PC-3 (cell line): ENCODE data around the gene RYK. TPM values are rescaled to one million over a fixed set of nuclear protein-coding genes. Genes with fewer than 3 reads are reported as not detected.

Source experiments
- ATAC-seq: fragments of 200-7000 bp; cut with Tn5 transposase; 2 replicates; pipeline ENCODE4 v1.9.1; 2020; ENCODE audit warnings: mild to moderate bottlenecking, moderate library complexity
- BruUV-seq: library from RNA; stranded (reverse); fragments of 400-500 nt; replicated peaks from 2 replicates; lab custom pipeline; 2021; lab: Mats Ljungman, UMichigan
- CTCF ChIA-PET: fragments of 300-600 bp; sonication (Branson Sonifier 250); formaldehyde crosslinking; loops from one replicate; lab custom pipeline; 2022; ENCODE audit warnings: antibody characterized with exemption; lab: Charles Lee
- POLR2A ChIA-PET: fragments of 300-600 bp; sonication (Branson Sonifier 250); formaldehyde crosslinking; loops from one replicate; lab custom pipeline; 2022; ENCODE audit warnings: antibody characterized with exemption; ENCODE audit not compliant: unreplicated experiment; lab: Charles Lee
- DNase-seq: peaks from one replicate; pipeline ENCODE4 v3.0.0-alpha.2; 2015
- H2AFZ ChIP-seq: fragments of 300-600 bp; sonication (generic); 2 replicates; pipeline ENCODE4 v1.6.0; 2016; ENCODE audit warnings: antibody characterized with exemption, low read length
- H3F3A ChIP-seq: fragments of 300-600 bp; sonication (generic); one replicate; pipeline ENCODE4 v1.6.0; 2017; ENCODE audit warnings: antibody characterized with exemption, low read length, control low read depth, mild to moderate bottlenecking; ENCODE audit not compliant: unreplicated experiment
- H3K27ac ChIP-seq: fragments of 300-600 bp; sonication (generic); 2 replicates; pipeline ENCODE4 v1.5.1; 2016; ENCODE audit warnings: mild to moderate bottlenecking, low read length
- H3K27me3 ChIP-seq: fragments of 300-600 bp; sonication (generic); 2 replicates; pipeline ENCODE4 v1.6.1; 2016; ENCODE audit warnings: low read length, mixed read lengths
- H3K36me3 ChIP-seq: fragments of 300-600 bp; sonication (generic); 2 replicates; pipeline ENCODE4 v1.6.1; 2016; ENCODE audit warnings: low read depth, mixed run types, low read length, mixed read lengths
- H3K4me1 ChIP-seq: fragments of 300-600 bp; sonication (generic); 2 replicates; pipeline ENCODE4 v1.5.1; 2016; ENCODE audit warnings: low read length; ENCODE audit not compliant: insufficient read depth
- H3K4me2 ChIP-seq: fragments of 300-600 bp; sonication (generic); 2 replicates; pipeline ENCODE4 v1.6.0; 2016; ENCODE audit warnings: low read length
- H3K4me3 ChIP-seq: fragments of 300-600 bp; sonication (generic); 2 replicates; pipeline ENCODE4 v1.5.1; 2016; ENCODE audit warnings: mild to moderate bottlenecking, low read length, mixed read lengths
- H3K79me2 ChIP-seq: fragments of 300-600 bp; sonication (generic); 2 replicates; pipeline ENCODE4 v1.6.1; 2017; ENCODE audit warnings: low read length, mixed read lengths
- H3K9ac ChIP-seq: fragments of 300-600 bp; sonication (generic); 2 replicates; pipeline ENCODE4 v1.6.0; 2016; ENCODE audit warnings: mild to moderate bottlenecking, low read length
- H3K9me2 ChIP-seq: fragments of 300-600 bp; sonication (generic); replicated peaks from 2 replicates; pipeline ENCODE4 v1.6.1; 2016; ENCODE audit warnings: mixed run types, low read length, mixed read lengths
- H3K9me3 ChIP-seq: fragments of 300-600 bp; sonication (generic); 2 replicates; pipeline ENCODE4 v1.6.1; 2016; ENCODE audit warnings: low read length, mixed read lengths
- H4K20me1 ChIP-seq: fragments of 300-600 bp; sonication (generic); 2 replicates; pipeline ENCODE4 v1.6.1; 2016; ENCODE audit warnings: low read length, mixed read lengths
- CTCF ChIP-seq: fragments of 300-600 bp; sonication (generic); conservative IDR thresholded peaks from 2 replicates; pipeline ENCODE4 v1.5.1; 2017; ENCODE audit warnings: antibody characterized with exemption, low read depth, mild to moderate bottlenecking, low read length
- EZH2 ChIP-seq: fragments of 300-600 bp; sonication (generic); IDR thresholded peaks from one replicate; pipeline ENCODE4 v1.6.1; 2017; ENCODE audit warnings: antibody characterized with exemption, mild to moderate bottlenecking, low read length; ENCODE audit not compliant: unreplicated experiment
- EZH2phosphoT487 ChIP-seq: fragments of 300-600 bp; sonication (generic); IDR thresholded peaks from 2 replicates; pipeline ENCODE4 v1.6.1; 2018; ENCODE audit warnings: mild to moderate bottlenecking, antibody characterized with exemption, low read length, borderline replicate concordance
- intact Hi-C: fragments of 100-400 bp; cut with micrococcal nuclease; formaldehyde crosslinking; loops from 2 replicates; pipeline ENCODE4 v1.9.0; 2023
- total RNA-seq: library from RNA; depleted of rRNA; stranded (reverse); fragments of >200 nt; gene quantifications from 2 replicates; pipeline ENCODE4 v1.2.3, GENCODE V29; 2014

Gene RYK
- total RNA-seq, 1 experiment from 2014 or later, result 47.2 TPM

GRCh38 chr3:134287512-134287911 is 36.9 kb upstream of the RYK start:
- no peak overlapping the region for H2AFZ ChIP-seq
- no peaks in the 10 kb centered on the region for H4K20me1 ChIP-seq
- intact Hi-C loops, result no loop called here
- POLR2A ChIA-PET, result no interaction called here
- no peaks in the 10 kb centered on the region for H3F3A ChIP-seq
- no peaks in the 10 kb centered on the region for H3K9me2 ChIP-seq
- ATAC-seq (no peak), DNase-seq (no peak)
- no TSS peak for BruUV-seq
- no peak overlapping the region for H3K4me3 ChIP-seq
- H3K79me2 ChIP-seq, result no peaks in the 10 kb centered on the region
- H3K36me3 ChIP-seq, result no peaks in the 10 kb centered on the region
- no peak overlapping the region for H3K4me2 ChIP-seq
- no peak for TF ChIP-seq EZH2phosphoT487
- TF ChIP-seq CTCF, result no peak
- TF ChIP-seq EZH2, result no peak
- H3K4me1 ChIP-seq, result no peaks in the 10 kb centered on the region
- no peak overlapping the region for H3K27ac ChIP-seq
- no peaks in the 10 kb centered on the region for H3K27me3 ChIP-seq
- no peak overlapping the region for H3K9ac ChIP-seq
- H3K9me3 ChIP-seq, result no peaks in the 10 kb centered on the region
- CTCF ChIA-PET, result no interaction called here

GRCh38 chr3:134284438-134284837 is 33.8 kb upstream of the RYK start:
- no TSS peak for BruUV-seq
- no peak overlapping the region for H3K9ac ChIP-seq
- no peaks in the 10 kb centered on the region for H3K4me1 ChIP-seq
- no peak overlapping the region for H3K4me2 ChIP-seq
- H4K20me1 ChIP-seq, result no peaks in the 10 kb centered on the region
- no peak for DNase-seq
- H3F3A ChIP-seq, result no peaks in the 10 kb centered on the region
- H3K79me2 ChIP-seq, result no peaks in the 10 kb centered on the region
- H3K4me3 ChIP-seq, result no peak overlapping the region
- ChIA-PET CTCF (no interaction called here), POLR2A (no interaction called here)
- H3K9me3 ChIP-seq, result no peaks in the 10 kb centered on the region
- H3K9me2 ChIP-seq, result no peaks in the 10 kb centered on the region
- H3K27me3 ChIP-seq, result no peaks in the 10 kb centered on the region
- H3K36me3 ChIP-seq, result no peaks in the 10 kb centered on the region
- TF ChIP-seq EZH2 (no peak), EZH2phosphoT487 (no peak), CTCF (no peak)
- no peak for ATAC-seq
- H3K27ac ChIP-seq, result no peak overlapping the region
- intact Hi-C loops, result no loop called here
- H2AFZ ChIP-seq, result no peak overlapping the region

GRCh38 chr3:134282659-134283047 is 32.0 kb upstream of the RYK start:
- H3K9me3 ChIP-seq, result no peaks in the 10 kb centered on the region
- H3K9me2 ChIP-seq, result no peaks in the 10 kb centered on the region
- H3K27ac ChIP-seq, result no peak overlapping the region
- ATAC-seq (no peak), DNase-seq (no peak)
- no peak for TF ChIP-seq CTCF
- no peak for TF ChIP-seq EZH2
- TF ChIP-seq EZH2phosphoT487, result no peak
- no TSS peak for BruUV-seq
- no peaks in the 10 kb centered on the region for H3K79me2 ChIP-seq
- no peaks in the 10 kb centered on the region for H3K36me3 ChIP-seq
- H3K27me3 ChIP-seq, result no peaks in the 10 kb centered on the region
- ChIA-PET CTCF (no interaction called here), POLR2A (no interaction called here)
- H3K4me3 ChIP-seq, result no peak overlapping the region
- H3K4me1 ChIP-seq, result no peaks in the 10 kb centered on the region
- H4K20me1 ChIP-seq, result no peaks in the 10 kb centered on the region
- no peak overlapping the region for H3K4me2 ChIP-seq
- no peaks in the 10 kb centered on the region for H3F3A ChIP-seq
- H2AFZ ChIP-seq, result no peak overlapping the region
- no peak overlapping the region for H3K9ac ChIP-seq
- intact Hi-C loops, result no loop called here
